Amniotic epithelial cell (primary cell): ENCODE data around the gene NAT9.

Source experiments
- DNase-seq: peaks from one replicate; pipeline ENCODE4 v3.0.0-alpha.2; 2010; ENCODE audit warnings: low read depth

NAT9 gene

DNA sequence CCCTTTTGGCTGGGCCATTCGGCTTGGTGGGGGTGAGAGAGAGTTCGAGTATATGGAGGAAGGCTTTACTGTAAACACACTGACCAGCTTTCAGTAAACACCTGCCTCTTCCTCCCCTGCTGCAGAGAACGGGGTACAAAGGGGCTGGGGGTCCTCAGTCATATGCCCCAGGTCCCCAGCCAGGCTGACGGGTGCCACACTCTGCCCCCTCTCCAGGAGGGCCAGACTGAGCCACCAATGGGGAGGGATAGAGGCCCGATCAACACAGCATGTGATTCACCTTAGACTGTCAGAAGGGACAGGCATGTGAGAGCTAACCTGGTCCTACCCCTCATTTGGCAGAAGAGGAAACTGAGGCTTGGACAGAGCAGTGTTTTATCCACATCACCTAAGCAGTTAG, 14.7 kb downstream of the NAT9 start:
- DNase-seq = no peak

- DNase-seq = no peak
Observed at GRCh38 chr17:74760404-74761105, 15.6 kb downstream of the NAT9 start.

GRCh38 chr17:74759941-74760340, 16.2 kb downstream of the NAT9 start:
- no peak for DNase-seq

DNA sequence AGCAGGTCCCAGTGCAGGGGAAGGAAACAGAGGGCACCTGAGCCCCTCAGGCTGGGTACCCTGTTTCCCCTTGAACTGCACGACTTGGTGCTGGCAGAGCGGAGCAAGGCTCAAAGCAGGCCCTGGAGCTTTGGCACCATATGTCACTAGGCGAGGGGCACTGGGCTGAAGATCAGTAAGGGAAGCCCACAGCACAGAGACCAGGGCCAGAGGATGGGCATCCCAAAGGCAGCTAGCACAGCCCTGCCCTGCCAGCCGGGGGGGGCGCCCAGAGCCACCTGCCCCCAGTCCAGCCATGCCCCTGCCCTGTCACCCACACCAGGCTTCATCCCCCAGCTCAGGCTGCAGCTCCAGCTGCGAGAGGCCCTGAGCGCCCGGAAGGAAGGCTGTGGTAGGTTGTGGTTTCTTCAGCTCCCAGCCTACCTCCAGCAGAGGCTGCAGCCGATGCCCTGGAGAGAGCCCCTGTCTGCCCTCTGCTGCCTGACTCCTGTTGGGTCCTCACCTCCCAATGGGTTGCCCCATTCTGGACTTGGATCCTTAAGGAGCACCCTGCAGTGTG, 16.8 kb downstream of the NAT9 start:
- DNase-seq = peak; percentile 48

- DNase-seq = no peak
Observed at GRCh38 chr17:74758848-74759168, 17.3 kb downstream of the NAT9 start.

DNA sequence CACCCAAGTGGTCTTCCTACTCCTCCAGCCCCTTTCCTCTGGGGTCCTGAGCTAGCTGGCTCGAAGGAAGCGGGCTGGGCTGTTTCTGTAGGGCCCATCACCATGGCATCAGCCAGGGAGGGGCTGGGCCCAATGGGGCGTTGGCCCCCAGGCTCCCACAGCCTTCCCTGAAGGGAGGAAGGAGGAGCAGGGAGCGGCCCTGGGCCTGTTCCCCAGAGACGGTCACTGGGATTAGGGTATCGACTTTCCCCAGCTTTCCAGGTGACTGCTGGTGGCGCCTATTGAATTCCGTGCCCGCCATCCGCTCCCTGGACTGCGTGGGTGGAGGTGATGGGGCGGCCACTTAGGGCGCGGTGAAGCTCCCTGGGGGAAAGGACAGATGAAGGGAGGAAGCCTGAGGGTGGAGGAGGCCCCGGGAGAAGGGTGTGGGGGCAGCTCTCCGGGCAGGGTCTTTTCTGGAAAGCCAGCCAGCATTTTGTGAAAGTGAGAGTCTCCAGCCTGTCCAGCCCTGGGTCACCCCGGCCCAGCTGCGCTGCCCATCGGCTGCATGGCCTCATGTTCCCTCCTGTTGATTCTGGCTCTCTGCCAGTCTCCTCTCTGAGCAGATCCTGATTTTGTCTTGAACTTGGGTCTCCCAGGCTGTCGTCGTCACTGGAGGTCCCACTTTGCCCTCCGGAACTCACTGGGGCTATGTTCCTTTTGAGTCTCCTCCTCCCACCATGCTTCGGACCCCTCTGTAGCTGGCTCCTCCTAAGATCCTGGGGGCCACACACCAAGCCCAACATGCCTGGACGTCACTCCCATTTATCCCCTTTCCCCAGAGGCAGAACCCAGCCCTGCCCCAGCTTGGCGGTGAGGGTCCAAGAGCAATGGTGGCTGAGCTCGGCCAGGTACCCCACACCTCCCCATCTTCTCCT, 18.0 kb downstream of the NAT9 start:
- no peak for DNase-seq

GRCh38 chr17:74757502-74757901, 18.6 kb downstream of the NAT9 start:
- no peak for DNase-seq

DNA sequence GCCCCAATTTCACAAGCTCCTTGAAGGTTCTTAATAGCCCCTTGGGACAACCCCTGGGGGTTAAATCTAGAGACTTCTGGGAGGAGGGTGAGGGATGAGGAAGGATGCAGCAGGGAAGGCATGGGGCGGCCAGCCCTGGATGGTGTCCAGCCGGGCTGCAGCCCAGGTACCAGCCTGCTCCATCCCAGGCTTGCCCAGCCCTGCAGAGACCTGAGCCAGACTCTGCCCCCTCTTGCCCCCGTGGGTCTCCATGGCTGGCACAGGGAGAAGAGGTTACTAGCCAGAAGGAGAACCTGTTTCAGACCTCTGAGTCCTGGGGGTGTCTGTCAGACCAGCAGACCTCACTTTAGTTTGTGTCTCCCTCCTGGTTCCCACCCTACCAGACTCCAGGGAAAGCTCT, 19.3 kb downstream of the NAT9 start:
- no peak for DNase-seq

- no peak for DNase-seq
Observed at GRCh38 chr17:74755533-74755932, 20.6 kb downstream of the NAT9 start.

GRCh38 chr17:74754832-74755231, 21.3 kb downstream of the NAT9 start:
- DNase-seq = no peak

- no peak for DNase-seq
Observed at GRCh38 chr17:74752822-74753401, 23.2 kb downstream of the NAT9 start.

DNA sequence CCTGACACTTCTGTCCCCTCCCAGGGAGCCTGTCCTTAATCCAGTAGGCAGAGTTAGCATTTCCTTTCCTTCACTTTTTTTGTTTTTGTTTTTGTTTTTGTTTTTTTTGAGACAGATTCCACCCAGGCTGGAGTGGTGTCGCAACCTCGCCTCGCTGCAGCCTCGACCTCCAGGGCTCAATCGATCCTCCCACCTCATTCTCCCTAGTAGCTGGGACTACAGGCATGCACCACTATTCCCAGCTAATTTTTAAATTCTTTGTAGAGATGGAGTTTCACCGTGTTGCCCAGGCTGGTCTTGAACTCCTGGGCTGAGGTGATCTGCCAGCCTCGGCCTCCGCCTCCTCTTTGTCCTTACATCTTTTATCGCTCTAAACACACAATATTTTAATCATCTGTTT, 23.7 kb downstream of the NAT9 start:
- no peak for DNase-seq

- DNase-seq = no peak
Observed at GRCh38 chr17:74750327-74751069, 25.6 kb downstream of the NAT9 start.

DNA sequence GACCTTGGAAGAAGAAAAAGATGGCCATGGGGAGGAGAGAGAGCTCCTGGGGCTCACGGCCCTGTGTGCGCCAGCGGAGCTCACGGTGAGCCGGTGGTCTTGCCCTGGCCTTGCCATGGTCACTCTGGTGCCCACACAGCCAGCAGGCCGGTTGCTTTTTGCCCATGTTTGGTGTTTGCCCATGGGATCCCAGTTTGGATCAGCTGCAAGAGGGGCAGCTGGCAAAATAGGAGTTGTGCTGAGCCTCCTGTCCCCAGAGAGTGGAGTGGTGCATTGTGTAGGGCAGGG, 26.2 kb downstream of the NAT9 start:
- DNase-seq = no peak

GRCh38 chr17:74749279-74750038, 26.7 kb downstream of the NAT9 start:
- peak; percentile 66 for DNase-seq

DNA sequence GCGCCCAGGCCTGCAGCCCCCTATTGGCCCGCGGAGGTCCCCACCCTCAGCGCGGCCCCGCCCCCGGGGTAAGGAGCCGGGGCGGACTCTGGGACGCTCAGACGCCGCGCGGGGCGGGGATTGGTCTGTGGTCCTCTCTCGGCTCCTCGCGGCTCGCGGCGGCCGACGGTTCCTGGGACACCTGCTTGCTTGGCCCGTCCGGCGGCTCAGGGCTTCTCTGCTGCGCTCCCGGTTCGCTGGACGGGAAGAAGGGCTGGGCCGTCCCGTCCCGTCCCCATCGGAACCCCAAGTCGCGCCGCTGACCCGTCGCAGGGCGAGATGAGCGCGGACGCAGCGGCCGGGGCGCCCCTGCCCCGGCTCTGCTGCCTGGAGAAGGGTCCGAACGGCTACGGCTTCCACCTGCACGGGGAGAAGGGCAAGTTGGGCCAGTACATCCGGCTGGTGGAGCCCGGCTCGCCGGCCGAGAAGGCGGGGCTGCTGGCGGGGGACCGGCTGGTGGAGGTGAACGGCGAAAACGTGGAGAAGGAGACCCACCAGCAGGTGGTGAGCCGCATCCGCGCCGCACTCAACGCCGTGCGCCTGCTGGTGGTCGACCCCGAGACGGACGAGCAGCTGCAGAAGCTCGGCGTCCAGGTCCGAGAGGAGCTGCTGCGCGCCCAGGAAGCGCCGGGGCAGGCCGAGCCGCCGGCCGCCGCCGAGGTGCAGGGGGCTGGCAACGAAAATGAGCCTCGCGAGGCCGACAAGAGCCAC, 27.4 kb downstream of the NAT9 start, which contains the start of gene NHERF1:
Gene NHERF1, plus strand, starts transcription at position 100 of the 750 bp plus-strand sequence. Its CDS starts 219 bp downstream, at position 319.
- peak; percentile 85 for DNase-seq

GRCh38 chr17:74748279-74748528, 27.9 kb downstream of the NAT9 start:
- DNase-seq = no peak

GRCh38 chr17:74746922-74747321, 29.2 kb downstream of the NAT9 start:
- peak; percentile 83 for DNase-seq

DNA sequence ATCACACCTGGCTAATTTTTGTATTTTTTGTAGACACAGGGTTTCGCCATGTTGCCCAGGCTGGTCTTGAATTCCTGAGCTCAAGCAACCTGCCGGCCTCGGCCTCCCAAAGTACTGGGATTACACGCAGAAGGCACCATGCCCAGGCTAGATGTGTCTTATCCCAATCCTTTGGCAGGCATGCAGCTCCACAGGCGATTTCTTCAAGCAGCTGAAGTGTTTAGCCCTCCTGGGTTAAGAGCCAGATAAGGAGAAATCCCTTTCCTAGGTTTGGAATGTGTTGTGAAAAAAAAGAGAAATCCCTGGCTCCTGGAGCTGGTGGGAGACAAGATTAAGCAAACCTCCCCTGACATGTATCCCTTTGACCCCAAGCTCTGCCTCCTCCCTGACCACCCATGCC, 29.8 kb downstream of the NAT9 start:
- peak; percentile 84 for DNase-seq

GRCh38 chr17:74745548-74746177, 30.5 kb downstream of the NAT9 start:
- no peak for DNase-seq
